Putamen (tissue), 1 donor: Measurements from ENCODE around the gene FKBP2.
A peak's percentile ranks its signal among the peaks of the same experiment; 100 is the strongest.
"Not testable (repeated sequence)": the region's sequence is repeated elsewhere in the genome, so short reads cannot be mapped to it uniquely, and the experiment has no call there.

Source experiments
- DNase-seq: peaks from one replicate; pipeline ENCODE4 v3.0.0-alpha.2; 2016; ENCODE audit warnings: low spot score

FKBP2 gene

GRCh38 chr11:64234647-64235379 lies 6.1 kb upstream of the FKBP2 start:
- no peak for DNase-seq

GRCh38 chr11:64235437-64236161 lies 5.3 kb upstream of the FKBP2 start:
- no peak for DNase-seq

GRCh38 chr11:64237484-64237951 lies 3.4 kb upstream of the FKBP2 start:
- DNase-seq: no peak

- no peak for DNase-seq
These were observed 2.8 kb upstream of the FKBP2 start for GRCh38 chr11:64238076-64238475.

- no peak for DNase-seq
These were observed 1.9 kb upstream of the FKBP2 start for GRCh38 chr11:64238999-64239398.

GRCh38 chr11:64239662-64240434 lies 1.0 kb upstream of the FKBP2 start:
- DNase-seq: no peak

GRCh38 chr11:64241241-64241490 lies 271 bp downstream of the FKBP2 start:
- DNase-seq: peak; percentile 100

GRCh38 chr11:64241491-64242374 lies 838 bp downstream of the FKBP2 start:
- DNase-seq: no peak

- DNase-seq: no peak
These were observed 2.5 kb downstream of the FKBP2 start for GRCh38 chr11:64243236-64243854.

- DNase-seq: no peak
These were observed 3.2 kb downstream of the FKBP2 start for GRCh38 chr11:64244107-64244506.

- DNase-seq: no peak
These were observed 4.1 kb downstream of the FKBP2 start for GRCh38 chr11:64244966-64245365.

GRCh38 chr11:64245401-64245796 lies 4.5 kb downstream of the FKBP2 start:
- DNase-seq: no peak

GRCh38 chr11:64245797-64246620 lies 5.1 kb downstream of the FKBP2 start:
- DNase-seq: no peak

- DNase-seq: not testable (repeated sequence)
These were observed 5.7 kb downstream of the FKBP2 start for GRCh38 chr11:64246621-64246870.

GRCh38 chr11:64246871-64247728 lies 6.2 kb downstream of the FKBP2 start, which contains the start of gene PPP1R14B:
Gene PPP1R14B, minus strand, starts transcription at chr11:64246943. Its CDS starts 270 bp downstream, at chr11:64246673.
- peak; percentile 75 for DNase-seq

- no peak for DNase-seq
These were observed 7.0 kb downstream of the FKBP2 start for GRCh38 chr11:64247729-64248531.

GRCh38 chr11:64248578-64248977 lies 7.7 kb downstream of the FKBP2 start:
- no peak for DNase-seq

GRCh38 chr11:64249038-64249437 lies 8.1 kb downstream of the FKBP2 start:
- DNase-seq: no peak
